Measurements from ENCODE around the gene EEF1AKMT2. TPM values are rescaled to one million over a fixed set of nuclear protein-coding genes. Genes with fewer than 3 reads are reported as not detected.

EEF1AKMT2 gene
- total RNA-seq, 2 experiments from 2014 or later = 14.4 to 16.7 TPM

DNA sequence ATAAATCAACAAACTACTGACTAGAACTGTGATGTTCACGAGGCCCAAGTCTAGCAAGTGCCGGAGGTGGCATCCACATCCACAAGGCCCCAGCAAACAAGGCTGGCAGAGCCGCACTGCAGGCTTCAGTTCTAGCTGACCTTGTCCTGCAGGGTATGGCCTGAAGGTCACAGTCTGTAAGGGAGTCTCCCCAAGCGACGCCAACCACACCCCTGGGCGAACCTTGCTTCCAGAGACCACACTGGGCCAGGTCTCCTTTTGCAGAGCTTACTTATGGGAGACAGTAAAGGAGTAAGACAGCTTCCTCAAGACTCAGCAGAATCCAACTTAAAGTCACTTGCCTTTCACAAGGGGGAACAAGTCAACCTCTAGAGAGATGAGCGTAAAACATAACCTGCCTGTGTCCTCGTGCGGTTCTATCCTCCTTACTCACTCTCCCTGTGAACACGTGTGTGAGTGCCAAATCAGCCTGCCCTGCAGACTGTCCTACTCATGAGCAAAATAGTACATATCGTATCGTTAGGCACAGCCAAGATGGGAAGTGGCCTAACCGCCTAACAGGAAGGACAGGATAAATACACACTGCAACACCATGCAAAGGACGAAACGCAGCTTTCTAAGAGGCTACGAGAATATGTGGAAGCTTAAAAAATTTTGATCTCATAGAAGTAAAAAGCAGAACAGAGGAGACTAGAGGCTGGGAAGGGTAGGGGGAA, 70.2 kb downstream of the EEF1AKMT2 start:
- ChIA-PET CTCF (interaction anchor here (17.5 kb wide), 1 partner anchor 13 kb away, joined by 253 read pairs; no protein-coding TSS in a partner anchor), POLR2A (interaction anchor here (0.8 to 6.5 kb wide), 7 partner anchors 10 to 81 kb away, joined by 3 to 55 read pairs (median 3); no protein-coding TSS in a partner anchor)
- intact Hi-C loops (cut with DNase I, micrococcal nuclease) = loop anchor here in 1 of 2 experiments (2.0 kb wide), 1 partner anchor 13 kb away; no protein-coding TSS in a partner anchor
- Histone ChIP-seq H3K36me3 (ENCODE audit: insufficient read depth, low read length) (peaks cover 15% of the 10 kb centered on the region), H3K4me1 (ENCODE audit: insufficient read depth, low read length) (peaks cover 98% of the 10 kb centered on the region), H3K27ac (ENCODE audit: low read depth in 1 of 2, low read length in 2 of 2) (peak overlapping the region; percentile 44 to 48), H3K9me3 (ENCODE audit: control insufficient read depth in 1 of 2, insufficient read depth in 1 of 2, low read length in 2 of 2) (no peaks in the 10 kb centered on the region), H3K4me3 (ENCODE audit: low read length) (no peak overlapping the region), H3K27me3 (ENCODE audit: control insufficient read depth in 1 of 2, insufficient read depth in 2 of 2, low read length in 2 of 2) (no peaks in the 10 kb centered on the region)
- Mint-ChIP-seq H3K36me3 (ENCODE audit: low read depth) (no peaks in the 10 kb centered on the region), H3K27ac (peak overlapping the region; percentile 86), H3K4me1 (ENCODE audit: low read depth) (peaks cover 89% of the 10 kb centered on the region), H3K9me3 (no peaks in the 10 kb centered on the region), H3K4me3 (peak overlapping the region; percentile 5), H3K27me3 (no peaks in the 10 kb centered on the region)
- TF ChIP-seq, protein P1, sequence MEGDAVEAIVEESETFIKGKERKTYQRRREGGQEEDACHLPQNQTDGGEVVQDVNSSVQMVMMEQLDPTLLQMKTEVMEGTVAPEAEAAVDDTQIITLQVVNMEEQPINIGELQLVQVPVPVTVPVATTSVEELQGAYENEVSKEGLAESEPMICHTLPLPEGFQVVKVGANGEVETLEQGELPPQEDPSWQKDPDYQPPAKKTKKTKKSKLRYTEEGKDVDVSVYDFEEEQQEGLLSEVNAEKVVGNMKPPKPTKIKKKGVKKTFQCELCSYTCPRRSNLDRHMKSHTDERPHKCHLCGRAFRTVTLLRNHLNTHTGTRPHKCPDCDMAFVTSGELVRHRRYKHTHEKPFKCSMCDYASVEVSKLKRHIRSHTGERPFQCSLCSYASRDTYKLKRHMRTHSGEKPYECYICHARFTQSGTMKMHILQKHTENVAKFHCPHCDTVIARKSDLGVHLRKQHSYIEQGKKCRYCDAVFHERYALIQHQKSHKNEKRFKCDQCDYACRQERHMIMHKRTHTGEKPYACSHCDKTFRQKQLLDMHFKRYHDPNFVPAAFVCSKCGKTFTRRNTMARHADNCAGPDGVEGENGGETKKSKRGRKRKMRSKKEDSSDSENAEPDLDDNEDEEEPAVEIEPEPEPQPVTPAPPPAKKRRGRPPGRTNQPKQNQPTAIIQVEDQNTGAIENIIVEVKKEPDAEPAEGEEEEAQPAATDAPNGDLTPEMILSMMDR (IDR thresholded peaks at IDR 0.05) = no peak
- ATAC-seq (ENCODE audit: poor library complexity) (no peak), DNase-seq (peak in 4 of 14 experiments; percentile 46 to 63 (median 58))

DNA sequence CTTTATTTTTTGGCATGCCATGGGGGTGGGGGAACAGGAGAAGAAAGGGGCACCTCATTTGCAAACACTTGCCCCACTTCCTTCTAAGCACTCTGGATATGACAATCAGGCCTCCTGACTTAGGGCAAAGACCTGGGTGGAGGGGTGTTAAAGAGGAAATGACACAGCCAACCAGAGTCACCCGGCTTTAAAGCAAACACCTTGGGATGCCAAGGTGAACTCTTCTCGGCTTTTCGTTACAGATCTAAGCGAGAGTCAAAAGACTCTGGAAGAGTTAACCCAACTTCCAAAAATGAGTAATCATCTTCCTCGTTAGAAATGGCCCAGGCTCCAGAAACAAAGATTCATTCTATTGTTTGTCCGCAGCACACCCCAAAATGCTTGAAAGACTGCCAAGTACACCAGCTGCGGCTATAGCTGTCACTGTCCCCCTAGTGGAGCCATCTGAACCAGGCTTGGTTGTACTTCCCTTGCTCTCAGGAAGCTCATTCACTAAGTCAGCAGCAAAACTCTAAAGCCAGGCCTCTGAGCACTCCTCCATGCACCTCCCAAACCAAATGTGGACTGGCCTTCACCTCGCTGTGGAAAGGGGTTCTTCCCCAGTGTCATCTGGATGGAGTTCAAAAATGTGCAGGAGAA, 72.4 kb downstream of the EEF1AKMT2 start:
- Mint-ChIP-seq H3K9me3 (no peaks in the 10 kb centered on the region), H3K36me3 (ENCODE audit: low read depth) (no peaks in the 10 kb centered on the region), H3K4me3 (peak overlapping the region; percentile 36), H3K27me3 (no peaks in the 10 kb centered on the region), H3K4me1 (ENCODE audit: low read depth) (peaks cover 92% of the 10 kb centered on the region), H3K27ac (peak overlapping the region; percentile 86)
- POLR2A ChIA-PET = interaction anchor here (0.6 to 6.7 kb wide), 28 partner anchors 11 to 197 kb away, joined by 3 to 133 read pairs (median 6); partner anchors contain the start of gene FAM53B
- CTCF ChIA-PET = interaction anchor here (0.9 to 17.5 kb wide), 18 partner anchors 11 to 1563 kb away, joined by 3 to 253 read pairs (median 8); no protein-coding TSS in a partner anchor
- Histone ChIP-seq H3K9me3 (ENCODE audit: control insufficient read depth in 1 of 2, insufficient read depth in 1 of 2, low read length in 2 of 2) (no peaks in the 10 kb centered on the region), H3K4me3 (ENCODE audit: low read length) (peak overlapping the region; percentile 29), H3K27ac (ENCODE audit: low read depth in 1 of 2, low read length in 2 of 2) (peak overlapping the region; percentile 93 to 95), H3K36me3 (ENCODE audit: insufficient read depth, low read length) (peaks cover 5% of the 10 kb centered on the region), H3K4me1 (ENCODE audit: insufficient read depth, low read length) (peaks cover 98% of the 10 kb centered on the region), H3K27me3 (ENCODE audit: control insufficient read depth in 1 of 2, insufficient read depth in 2 of 2, low read length in 2 of 2) (no peaks in the 10 kb centered on the region)
- TF ChIP-seq, protein P1 (IDR thresholded peaks at IDR 0.05) = peak; percentile 68
- intact Hi-C loops (cut with DNase I, micrococcal nuclease) = loop anchor here (1.0 to 5.0 kb wide), 8 partner anchors 17 to 83 kb away; no protein-coding TSS in a partner anchor
- ATAC-seq (ENCODE audit: poor library complexity) (peak; percentile 54), DNase-seq (peak; percentile 53 to 90 (median 66))

DNA sequence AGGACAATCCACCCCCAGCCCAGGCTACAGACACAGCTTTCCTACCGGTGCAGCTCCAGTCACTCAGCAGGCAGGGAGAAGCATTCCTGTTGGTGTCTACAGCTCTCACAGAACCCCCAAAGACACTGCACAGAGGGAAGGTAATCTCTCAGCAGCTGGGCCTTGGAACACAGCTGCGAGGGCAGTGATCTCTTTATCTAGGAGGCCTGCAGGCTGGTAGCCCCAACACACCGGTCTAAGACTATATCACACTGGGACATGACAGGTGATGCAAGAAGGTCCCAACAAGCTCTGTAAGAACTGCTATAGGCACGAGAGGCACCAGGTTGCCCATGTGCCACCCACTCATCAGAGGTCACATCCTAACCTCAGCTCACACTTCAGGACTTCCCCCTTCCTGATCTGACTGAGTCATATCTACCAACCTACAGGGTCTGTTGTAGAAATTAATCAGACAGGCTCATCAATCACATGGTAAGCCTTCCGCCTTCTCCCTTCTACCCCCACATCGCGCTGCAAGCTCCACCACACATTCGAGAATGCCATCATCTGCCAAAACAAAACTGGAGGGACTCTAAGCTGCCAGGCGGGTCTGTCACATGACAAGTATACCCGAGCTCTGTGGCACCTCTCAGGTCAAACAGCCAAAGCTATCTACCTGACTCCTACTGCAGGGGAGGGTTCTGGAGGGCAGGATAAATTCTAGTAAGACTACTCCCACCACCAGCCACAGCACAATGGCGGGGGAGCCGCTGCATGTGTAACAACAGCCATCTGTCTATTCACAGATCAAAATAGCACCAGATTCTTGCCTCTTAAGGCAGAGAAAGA, 73.6 kb downstream of the EEF1AKMT2 start:
- POLR2A ChIA-PET = interaction anchor here (0.8 to 6.7 kb wide), 26 partner anchors 12 to 198 kb away, joined by 3 to 133 read pairs (median 8); partner anchors contain the start of genes EEF1AKMT2 and FAM53B
- H3K27ac Mint-ChIP-seq = peak overlapping the region; percentile 86
- no peaks in the 10 kb centered on the region for H3K9me3 Mint-ChIP-seq
- no peaks in the 10 kb centered on the region for H3K27me3 ChIP-seq (ENCODE audit: control insufficient read depth in 1 of 2, insufficient read depth in 2 of 2, low read length in 2 of 2)
- intact Hi-C loops (cut with DNase I, micrococcal nuclease) = loop anchor here (2.0 to 5.0 kb wide), 7 partner anchors 15 to 81 kb away; no protein-coding TSS in a partner anchor
- H3K36me3 Mint-ChIP-seq (ENCODE audit: low read depth) = no peaks in the 10 kb centered on the region
- DNase-seq = peak; percentile 52 to 94 (median 74)
- TF ChIP-seq, protein P1 (IDR thresholded peaks at IDR 0.05) = no peak
- peaks cover 6% of the 10 kb centered on the region for H3K36me3 ChIP-seq (ENCODE audit: insufficient read depth, low read length)
- CTCF ChIA-PET = interaction anchor here (0.9 to 17.5 kb wide), 16 partner anchors 9 to 188 kb away, joined by 3 to 253 read pairs (median 10); no protein-coding TSS in a partner anchor
- H3K27me3 Mint-ChIP-seq = no peaks in the 10 kb centered on the region
- H3K9me3 ChIP-seq (ENCODE audit: control insufficient read depth in 1 of 2, insufficient read depth in 1 of 2, low read length in 2 of 2) = no peaks in the 10 kb centered on the region
- H3K4me3 ChIP-seq (ENCODE audit: low read length) = peak overlapping the region; percentile 29
- peaks cover 92% of the 10 kb centered on the region for H3K4me1 Mint-ChIP-seq (ENCODE audit: low read depth)
- peak; percentile 78 for ATAC-seq (ENCODE audit: poor library complexity)
- H3K27ac ChIP-seq (ENCODE audit: low read depth in 1 of 2, low read length in 2 of 2) = peak overlapping the region; percentile 93 to 95
- peaks cover 98% of the 10 kb centered on the region for H3K4me1 ChIP-seq (ENCODE audit: insufficient read depth, low read length)
- peak overlapping the region; percentile 36 for H3K4me3 Mint-ChIP-seq
